ENCODE measurements around the gene ALOX5AP.

Gene ALOX5AP

DNA sequence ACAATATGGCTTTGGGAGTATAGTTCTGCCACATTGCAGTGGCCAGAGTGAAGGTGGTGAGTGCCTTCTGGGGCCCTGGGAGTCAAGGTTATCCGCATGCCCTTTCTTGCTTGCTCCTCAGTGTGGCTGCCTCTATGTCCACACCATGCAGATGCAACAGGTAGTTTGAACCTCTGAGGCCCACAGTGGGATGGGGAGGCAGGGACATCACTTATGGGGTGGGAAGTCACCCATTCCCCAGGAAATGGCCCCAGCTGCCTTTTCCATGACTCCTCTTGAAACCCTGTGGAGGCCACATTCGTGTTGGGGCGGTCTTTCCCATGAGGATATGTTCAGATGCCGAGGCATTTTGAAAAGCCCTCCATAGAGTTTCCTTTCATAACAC is 20.0 kb upstream of the ALOX5AP start:
- DNase-seq = no peak

DNA sequence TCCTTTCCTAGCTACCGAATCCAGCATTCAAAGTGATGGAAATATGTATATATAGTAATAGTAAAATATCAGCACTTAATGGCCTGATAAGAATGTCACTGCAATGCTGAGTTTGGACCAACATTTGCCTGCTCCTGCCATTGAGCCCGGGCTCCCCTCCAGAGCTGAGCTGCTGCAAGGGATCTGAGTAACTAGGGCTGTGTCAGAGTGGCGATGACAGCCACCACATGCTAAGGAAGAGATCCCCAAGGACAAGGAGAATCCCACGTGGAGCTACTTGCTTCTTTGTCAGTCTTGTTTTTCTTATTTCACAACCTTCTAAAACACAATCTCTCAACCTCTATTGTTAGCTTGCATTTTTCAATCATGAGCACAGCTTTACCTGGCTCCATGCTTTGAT is 19.5 kb upstream of the ALOX5AP start:
- no peak for DNase-seq

DNA sequence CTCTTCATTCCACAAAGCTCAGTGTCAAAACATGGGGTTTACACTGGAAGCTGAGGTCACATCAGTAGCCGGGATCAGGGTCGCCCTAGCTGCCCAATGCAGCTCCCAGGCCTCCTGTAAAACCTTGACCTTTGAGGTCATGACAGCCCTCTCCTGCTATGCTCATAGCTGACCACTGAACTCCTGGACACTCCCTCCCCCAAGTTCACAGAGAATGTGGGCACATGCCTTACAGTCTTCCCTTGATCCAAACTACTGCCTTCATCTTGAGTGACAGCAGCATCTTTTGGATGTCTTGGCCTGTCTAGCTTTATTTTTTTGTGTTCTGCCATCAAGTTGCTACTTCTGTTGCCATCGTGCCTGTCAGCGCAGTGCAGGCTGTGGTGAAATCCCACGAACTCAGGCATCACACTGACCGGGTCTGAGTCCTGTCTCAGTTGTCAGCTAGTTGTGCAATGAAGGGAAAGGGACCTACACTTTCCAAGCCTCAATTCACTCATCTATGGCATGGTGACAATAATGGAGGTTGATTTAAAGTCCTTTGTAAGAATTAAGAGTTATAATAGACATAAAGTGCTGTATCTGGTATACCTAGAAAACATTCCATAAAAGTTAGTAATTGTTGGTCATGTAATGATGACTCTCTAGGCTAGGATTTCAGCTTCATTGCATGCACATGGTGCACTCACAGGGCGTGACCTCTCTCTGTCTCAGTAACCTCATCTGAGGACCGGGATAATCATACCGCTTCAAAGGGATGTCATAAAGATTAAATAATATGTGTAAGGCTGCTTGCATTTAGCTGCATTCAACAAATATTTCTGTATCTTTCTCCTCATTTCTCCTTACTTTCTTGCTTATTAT is 16.4 kb upstream of the ALOX5AP start:
- DNase-seq = peak; percentile 43

DNA sequence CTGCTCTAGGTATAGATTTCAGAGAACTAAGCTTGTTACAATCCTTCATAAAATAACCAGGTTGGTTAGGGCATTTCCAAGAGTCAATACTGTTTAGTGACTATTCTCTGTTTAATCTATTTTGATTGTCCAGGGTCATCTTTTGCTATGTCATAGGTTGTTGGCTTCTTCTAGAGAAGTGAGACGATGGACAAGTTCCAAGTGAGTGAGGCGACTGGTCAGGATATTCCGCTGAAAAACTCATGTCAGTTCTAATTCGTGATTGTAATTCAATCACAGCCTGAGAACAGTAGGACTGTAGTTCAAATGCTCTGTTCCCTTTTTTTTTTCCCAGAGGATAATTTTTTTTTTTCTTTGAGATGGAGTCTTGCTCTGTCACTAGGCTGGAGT is 15.8 kb upstream of the ALOX5AP start:
- no peak for DNase-seq

DNA sequence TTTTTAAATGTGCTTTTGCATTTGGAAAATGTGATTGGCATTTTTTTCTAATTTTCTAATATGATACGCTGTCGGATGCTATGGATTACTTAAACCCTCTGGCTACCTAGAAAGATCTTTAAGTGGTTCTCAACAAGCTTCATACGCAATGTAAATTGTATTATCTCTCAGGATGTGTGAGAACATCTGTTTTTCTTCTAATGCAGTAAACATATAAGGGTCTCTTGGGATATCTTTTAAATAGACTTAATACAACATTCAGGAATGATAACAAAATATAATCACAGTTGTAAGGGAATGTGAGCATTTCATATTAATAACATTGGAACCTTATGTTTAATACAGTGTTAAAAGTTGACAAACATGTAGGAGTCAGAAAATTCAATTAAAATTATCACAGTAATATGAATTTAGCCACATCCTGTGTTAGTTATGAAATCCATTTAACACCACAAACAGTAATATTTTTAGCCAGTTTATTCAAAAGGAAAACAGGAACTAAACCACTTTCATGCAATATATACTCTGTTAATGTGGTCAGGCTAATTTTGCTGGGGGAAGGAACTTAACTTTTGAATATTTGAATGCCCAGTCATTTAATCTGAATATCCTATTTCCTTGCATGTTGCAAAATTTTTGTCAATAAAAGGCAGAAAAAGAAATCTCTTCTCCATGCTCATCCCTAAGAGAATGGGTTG is 15.0 kb upstream of the ALOX5AP start:
- no peak for DNase-seq

DNA sequence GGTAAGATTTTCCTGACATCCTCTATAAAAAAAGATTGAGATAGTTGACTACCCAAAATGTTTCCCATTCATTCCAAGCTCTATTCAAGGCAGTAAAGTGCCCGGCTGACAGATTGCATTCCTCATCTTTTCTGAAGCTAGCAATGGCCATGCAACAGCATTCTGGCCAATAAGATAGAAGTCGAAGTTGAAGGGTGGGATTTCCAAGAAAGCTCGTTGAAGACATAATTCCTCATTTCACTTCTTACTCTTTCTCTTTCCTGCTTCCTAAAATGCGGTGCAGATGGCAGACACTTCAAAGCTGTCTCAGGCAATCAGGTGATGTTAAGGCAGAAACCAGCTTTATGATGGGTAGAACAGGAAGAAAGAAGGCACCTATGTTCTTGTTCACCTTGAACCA is 13.4 kb upstream of the ALOX5AP start:
- DNase-seq = no peak

DNA sequence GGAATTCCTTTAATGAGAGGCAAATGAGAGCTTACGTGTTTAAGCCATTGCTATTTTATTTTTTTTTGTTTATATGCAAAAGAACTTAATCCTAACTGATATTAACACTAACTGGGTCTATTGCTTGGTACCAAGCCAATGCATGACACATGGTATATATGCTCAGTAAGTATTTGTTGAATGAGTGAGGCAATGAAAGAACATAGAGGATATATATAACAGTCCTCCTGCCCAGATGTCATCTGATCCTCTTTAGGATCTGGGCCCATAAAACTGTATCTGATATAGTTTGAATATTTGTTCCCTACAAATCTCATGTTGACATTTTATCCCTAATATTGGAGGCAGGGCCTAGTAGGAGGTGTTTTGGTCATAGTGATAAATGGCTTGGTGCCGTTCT is 13.0 kb upstream of the ALOX5AP start:
- no peak for DNase-seq

DNA sequence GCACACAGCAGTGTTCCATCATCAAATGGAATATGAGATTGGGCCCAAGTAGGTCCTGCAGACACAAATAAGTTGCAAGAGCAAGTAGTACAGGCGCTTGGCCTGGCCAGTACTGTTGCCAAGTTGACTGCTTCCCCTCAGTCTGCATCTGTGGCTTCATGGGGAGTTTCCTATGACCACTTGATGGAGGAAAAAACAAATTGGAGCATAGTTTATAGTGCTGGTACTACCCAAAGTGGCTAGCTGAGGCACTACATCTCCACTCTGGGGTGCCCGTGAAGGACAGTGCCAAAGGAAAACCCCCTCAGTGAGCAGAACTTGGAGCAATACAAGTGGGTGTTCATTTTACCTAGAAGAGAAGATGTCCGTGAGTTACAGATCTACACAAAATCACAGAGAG is 10.6 kb upstream of the ALOX5AP start:
- no peak for DNase-seq

DNA sequence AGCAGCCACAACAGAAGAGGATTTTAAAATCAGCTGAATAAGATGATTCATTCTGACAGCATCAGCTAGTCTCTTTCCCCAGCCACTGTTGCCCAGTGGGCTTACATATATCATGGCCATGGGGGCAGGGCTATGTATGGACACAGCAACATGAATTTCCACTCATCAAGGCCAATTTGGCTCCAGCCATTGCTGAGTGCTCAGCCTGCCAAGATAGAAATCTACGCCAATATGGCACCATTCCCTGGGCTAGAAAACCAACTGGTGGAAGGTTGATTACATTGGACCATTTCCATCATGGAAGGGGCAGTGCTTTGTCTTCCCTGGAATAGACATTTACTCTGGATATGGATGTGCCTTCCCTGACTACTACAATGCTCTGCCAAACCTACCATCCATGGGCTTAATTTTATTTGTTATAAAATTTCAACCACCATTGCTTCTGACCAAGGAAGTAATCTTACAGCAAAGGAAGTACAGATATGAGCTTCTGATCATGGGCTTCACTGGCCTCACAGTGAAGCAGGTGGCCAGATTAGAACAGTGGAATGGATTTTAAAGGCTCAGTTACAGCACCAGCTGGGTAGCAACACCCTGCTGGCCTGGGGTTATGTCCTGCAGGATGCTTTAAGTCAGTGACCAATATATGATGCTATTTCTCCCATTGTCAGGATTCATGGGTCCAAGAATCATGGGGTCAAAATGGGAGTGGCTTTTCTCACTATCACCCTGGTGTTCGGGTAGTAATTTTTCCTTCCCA is 9.8 kb upstream of the ALOX5AP start:
- no peak for DNase-seq

DNA sequence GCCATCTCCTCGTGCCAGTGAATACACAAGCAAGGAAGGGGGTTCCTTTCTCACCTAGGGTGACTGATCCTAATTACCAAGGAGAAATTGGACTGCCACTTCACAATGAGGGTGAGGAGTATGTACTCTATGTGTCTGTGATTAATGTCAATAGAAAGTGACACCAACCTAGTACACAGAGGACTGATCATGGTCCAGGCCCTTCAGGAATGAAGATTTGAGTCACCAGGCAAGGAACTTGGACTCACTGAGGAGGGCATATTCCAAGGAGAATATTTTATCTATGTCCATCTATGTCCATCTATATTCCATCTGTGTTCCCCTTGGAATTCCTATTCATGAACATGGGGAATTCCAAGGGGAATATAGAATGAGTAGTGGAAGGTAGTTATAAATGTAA is 9.2 kb upstream of the ALOX5AP start:
- no peak for DNase-seq

DNA sequence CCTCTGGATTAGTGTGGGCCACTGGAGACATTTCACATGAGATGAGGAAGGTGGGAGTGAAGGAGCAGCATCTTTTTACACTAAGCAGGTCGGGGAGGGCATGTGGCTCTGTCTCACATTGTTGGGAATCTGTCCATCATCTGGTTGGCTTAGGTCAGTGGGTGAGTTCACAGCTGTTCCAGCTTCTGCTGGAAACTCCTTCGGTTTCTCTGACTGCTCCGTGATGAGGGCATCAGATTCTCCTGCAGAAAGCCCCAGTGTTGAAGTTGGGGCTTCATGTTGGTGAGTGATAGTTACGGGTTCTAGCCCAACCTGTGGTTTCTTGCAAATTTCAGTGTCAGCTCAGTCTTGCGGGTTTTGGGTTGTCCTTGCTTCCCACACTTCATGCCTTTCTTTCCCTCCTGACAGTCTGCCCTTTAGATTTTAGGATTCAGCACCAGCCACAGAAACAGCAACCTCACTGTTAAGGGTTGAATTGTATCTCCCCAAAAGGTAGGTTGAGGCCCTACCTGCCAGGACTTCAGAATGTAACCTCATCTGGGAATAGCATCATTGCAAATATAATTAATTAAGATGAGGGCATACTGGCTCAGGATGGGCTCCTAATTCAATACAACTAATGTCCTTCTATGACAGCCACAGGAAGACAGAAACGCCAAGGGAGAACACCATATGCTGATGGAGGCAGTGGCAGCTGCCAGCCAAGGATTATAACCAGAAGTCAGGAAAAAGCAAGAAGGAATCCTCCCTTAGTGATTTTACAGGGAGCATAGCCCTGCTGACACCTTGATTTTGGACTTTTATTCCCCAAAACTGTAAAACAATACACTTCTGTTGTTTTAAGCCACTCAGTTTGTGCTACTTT is 7.6 kb upstream of the ALOX5AP start:
- DNase-seq = no peak

DNA sequence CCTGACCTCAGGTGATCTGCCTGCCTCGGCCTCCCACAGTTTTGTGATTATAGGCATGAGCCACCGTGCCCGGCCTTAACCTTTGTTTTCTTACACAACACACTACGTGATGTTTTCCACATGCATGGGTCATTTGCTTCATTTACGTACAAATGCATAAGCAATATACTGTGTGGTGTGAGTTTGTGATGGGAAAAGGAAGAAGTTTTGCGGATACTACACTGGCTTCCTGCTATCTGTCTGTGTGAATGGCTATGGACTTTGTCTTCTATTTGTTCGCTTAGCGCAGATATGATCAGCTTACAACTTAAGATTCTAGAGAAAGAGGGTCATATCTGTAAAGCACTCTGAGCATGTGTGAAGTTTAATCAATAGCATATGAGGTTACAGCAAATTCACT is 5.5 kb upstream of the ALOX5AP start:
- no peak for DNase-seq

DNA sequence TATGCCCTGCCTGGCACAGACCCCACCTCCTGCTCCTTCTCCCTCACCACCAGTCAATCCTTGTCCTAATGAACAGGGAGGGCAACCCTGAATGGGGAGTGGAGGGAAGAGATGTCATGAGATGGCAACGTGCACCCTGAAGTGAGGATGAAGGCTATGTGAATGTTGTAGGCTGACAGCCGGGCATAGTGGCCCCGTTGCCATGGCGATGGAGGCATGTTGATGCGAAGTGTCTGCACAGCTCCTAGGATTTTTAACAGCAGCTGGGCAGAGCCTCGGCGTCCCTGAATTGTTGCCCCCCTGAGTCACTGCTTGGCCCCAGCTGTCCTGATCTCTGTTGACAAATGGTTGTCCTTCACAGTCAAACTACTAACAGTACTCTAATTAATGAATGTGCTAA is 4.8 kb upstream of the ALOX5AP start:
- DNase-seq = no peak

DNA sequence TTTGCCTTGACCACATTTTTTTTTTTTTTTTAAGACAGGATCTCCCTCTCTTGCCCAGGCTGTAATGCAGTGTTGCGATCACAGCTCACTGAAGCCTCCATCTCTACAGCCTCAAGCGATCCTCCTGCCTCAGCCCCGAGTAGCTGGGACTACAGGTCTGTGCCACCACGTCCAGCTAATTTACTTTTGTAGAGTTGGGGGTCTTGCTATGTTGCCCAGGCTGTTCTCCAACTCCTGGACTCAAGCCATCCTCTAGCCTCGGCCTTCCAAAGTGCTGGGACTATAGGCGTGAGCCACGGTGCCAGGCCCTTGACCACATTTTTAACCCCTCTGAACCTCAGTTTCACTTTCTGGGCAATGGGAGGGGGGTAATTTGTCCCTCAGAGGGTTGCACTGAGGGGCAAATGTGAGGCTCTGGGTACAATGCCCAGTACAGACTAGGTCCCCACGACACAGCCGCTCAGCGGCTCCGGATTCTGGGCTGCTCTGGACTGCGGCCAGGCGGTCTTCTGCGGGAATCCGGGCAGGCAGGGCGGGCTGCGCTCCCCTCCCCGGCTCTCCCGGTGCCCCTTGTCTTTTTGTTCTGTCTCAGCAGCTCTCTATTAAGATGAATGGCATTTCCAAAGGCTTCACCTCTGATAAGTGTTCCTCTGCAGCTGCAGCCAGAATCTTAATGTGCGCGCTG is 3.8 kb upstream of the ALOX5AP start:
- no peak for DNase-seq

DNA sequence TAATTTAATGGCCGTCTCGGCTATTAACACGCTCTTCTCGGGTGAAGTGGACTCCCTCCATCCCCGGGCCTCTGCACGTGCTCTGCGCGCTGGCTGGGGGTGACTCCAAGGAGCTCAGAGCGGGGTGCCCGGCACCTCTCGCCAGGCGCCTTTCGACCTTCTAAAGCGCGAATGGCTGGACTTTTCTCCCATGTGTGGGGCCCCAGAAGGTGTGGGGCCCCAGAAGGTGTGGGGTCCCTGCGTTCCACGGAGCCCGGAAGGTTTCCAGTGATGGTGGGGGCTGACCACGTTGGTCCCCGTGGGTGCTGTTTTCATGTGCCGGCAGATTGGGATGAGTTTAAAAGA is 3.3 kb upstream of the ALOX5AP start:
- no peak for DNase-seq

DNA sequence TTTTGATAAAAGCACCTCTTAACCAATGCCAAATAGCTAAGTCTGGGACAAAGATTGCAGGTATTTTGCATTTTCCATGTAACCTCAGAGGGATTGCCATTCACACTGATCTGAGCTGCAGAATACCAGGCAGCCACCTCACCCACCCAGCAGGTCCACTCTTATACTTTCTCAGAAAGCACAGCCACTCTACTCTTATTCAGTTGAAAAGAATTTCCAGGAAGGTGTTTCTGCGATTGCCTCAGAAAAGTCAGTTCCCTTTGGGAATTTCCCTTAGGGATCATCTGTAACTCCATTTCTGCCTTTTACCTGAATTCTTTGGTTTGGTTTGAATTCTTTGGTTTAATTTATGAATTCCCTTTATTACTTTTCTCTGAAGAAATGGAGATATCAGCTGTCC is 904 bp upstream of the ALOX5AP start:
- DNase-seq = no peak

DNA sequence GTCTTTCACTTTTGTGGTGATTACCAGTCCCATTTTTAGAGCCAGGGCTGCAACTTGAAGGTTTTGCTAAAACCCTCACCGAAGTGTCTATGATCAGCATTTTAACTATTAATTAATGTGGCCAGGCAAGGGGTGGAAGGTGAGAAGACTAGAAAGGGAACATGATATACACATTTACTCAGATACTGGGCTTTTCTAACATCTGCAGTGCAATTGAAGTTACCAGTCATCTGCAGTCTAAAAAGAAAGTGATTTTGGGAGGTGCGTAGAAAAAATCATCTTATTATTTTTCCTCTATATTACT is 481 bp downstream of the ALOX5AP start:
- no peak for DNase-seq

DNA sequence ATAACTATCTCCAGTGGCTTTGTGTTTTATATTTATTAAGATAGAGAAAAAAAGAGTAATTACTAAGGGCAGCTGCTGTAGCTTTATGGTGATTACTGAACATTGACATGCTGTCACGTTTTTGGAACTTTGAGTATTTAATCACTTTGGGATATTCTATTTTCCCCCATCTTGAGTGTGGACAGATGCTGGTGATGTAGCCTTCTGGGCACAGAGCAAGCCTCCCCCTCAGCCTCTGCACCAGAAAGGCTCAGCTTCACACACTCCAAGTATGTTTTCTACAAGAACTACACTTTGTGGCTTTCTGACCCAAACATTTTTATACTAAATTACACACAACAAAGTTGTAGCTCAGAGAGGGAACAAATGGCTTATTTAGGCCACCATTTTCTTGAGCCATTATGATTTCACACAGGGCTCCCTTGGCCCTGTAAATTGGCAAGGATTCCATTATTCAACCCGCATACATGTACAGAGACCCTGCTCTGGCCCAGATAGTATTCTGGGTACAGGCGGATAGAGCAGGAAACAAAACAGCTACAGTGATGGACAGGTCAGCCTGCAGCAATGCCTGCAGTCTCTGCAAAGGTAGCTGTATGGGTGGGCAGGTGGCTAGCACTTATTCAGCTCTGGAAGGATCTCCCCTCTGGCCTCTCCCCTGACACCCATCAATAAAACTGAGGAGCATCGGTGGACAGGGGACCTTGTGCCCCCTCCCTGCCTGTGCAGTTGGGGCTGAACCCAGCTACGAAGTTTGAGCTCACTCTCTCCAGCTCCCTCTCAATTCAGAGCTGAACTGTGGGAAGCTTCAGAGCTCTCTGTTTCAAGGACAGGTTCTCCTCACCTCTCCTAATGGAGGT is 1.3 kb downstream of the ALOX5AP start:
- DNase-seq = no peak

DNA sequence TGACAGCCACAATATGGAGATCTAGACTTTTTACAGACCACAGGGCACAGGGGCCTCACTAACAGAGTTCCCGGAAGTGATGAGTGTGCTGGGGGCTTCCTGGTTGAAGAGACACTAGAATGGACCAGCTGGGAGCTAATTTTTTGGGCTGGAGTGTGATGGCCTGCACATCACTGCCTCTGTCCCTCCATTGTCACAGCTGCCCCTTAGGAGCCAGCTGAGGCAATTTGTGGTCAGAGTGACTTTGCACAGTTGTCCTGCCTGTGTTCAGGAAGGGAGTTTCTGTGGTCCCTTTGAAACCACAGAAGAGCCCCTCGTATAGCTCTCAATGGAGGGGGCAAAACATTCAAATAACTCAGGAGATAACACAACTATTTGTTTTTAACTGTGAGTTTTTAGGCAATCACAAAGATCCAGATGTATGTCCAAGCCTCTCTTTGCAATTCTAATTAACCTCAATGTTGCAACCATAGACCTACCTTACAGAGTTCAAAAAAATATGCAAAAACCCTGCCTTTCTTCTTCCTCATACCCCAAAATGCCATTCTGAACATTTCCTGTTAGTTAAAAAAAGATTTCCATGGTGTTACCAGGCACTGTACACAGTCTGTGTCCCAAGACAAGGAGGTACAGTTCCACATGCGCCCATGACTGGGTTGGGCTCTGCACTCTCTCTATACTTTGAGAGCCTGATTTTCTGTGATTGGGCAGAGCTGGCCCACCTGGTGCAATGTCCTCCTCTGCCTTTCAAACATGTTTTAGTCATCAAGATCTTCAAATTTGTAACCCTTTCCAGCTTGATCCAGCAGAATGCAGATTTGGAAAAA is 2.4 kb downstream of the ALOX5AP start:
- DNase-seq = peak; percentile 50

DNA sequence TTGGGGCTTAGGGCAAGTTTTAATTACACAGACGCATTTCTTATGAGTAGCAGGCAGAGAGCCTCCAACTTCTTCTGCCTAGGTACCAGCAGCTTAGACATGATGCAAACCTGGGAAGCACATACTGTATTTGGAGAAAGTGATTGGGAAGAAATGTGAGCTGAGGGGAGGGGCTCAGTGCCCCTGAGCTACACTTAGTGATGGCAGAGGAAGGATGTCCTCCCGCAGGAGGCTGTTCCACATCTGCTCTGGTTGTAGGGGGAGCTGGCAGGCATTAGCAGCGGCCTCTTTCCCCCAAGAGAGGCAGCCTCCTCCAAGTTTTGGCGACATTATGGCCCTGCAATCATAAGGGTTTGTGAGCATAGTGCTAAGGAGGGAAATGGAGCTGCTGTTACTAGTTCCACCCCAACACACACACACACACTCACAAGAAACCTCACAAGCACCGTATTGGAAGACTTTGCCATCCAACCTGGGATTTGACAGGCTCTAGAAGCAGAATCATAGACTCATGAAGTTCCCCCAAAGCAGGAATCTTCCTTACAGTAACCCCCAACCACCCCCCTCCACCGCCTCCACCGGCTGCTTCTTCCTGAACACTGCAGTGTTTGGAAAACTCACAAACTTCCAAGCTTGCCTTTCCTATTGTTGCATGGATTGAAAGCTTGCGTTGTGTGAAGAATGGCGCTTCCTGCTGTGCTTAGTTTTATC is 3.3 kb downstream of the ALOX5AP start:
- no peak for DNase-seq

All from CD4-positive, alpha-beta T cell treated with Interleukin-15 for 1 hour (primary cell).